HepG2 (cell line): Measurements from ENCODE around the gene LSMEM2. TPM values are rescaled to one million over a fixed set of nuclear protein-coding genes. Genes with fewer than 3 reads are reported as not detected.

Source experiments
- CHD2 ChIP-seq: IDR thresholded peaks from 2 replicates; pipeline ENCODE4 v1.6.1; 2011; ENCODE audit warnings: low read depth, low read length, improper control_type of control experiment
- DMTF1 ChIP-seq: sonication (generic); formaldehyde crosslinking; IDR thresholded peaks from 2 replicates; pipeline ENCODE4 v1.4.0; 2020; ENCODE audit warnings: mild to moderate bottlenecking, missing genetic modification reagents
- ELF3 ChIP-seq: IDR thresholded peaks from 2 replicates; pipeline ENCODE4 v1.6.1; 2016; ENCODE audit warnings: missing genetic modification reagents, missing compliant biosample characterization
- ETV6 ChIP-seq: sonication (generic); formaldehyde crosslinking; conservative IDR thresholded peaks from 2 replicates; pipeline ENCODE4 v1.4.0; 2020; ENCODE audit warnings: missing genetic modification reagents
- FOXA3 ChIP-seq: IDR thresholded peaks from 2 replicates; pipeline ENCODE4 v1.6.1; 2016; ENCODE audit warnings: missing genetic modification reagents, missing compliant biosample characterization
- FOXC1 ChIP-seq: sonication (generic); formaldehyde crosslinking; IDR thresholded peaks from 2 replicates; pipeline ENCODE4 v1.8.0; 2022; ENCODE audit warnings: mild to moderate bottlenecking, missing genetic modification reagents, borderline replicate concordance
- FOXP1 ChIP-seq, 2 experiments: fragments of 450-650 bp in 1 of 2; IDR thresholded peaks; 2 replicates each; pipeline ENCODE4 v1.6.1; 2017 to 2018; ENCODE audit warnings: antibody characterized with exemption in 1 of 2
- MAFF ChIP-seq: IDR thresholded peaks from 2 replicates; pipeline ENCODE4 v1.6.1; 2011; ENCODE audit warnings: low read depth, low read length, improper control_type of control experiment
- MED13 ChIP-seq: sonication (generic); formaldehyde crosslinking; IDR thresholded peaks from 2 replicates; pipeline ENCODE4 v1.5.0; 2020; ENCODE audit warnings: missing genetic modification reagents
- MTA1 ChIP-seq: sonication (generic); formaldehyde crosslinking; IDR thresholded peaks from 2 replicates; pipeline ENCODE4 v1.4.0; 2020; ENCODE audit warnings: missing genetic modification reagents, mild to moderate bottlenecking, borderline replicate concordance
- NFE2L2 ChIP-seq: fragments of 150-350 bp; IDR thresholded peaks from 2 replicates; pipeline ENCODE4 v1.6.1; 2014; ENCODE audit warnings: low read length
- PBX3 ChIP-seq: sonication (generic); formaldehyde crosslinking; IDR thresholded peaks from 2 replicates; pipeline ENCODE4 v1.8.1; 2023; ENCODE audit warnings: missing genetic modification reagents, inconsistent platforms, borderline replicate concordance
- PHF5A ChIP-seq: IDR thresholded peaks from one replicate; pipeline ENCODE4 v1.6.1; 2018; ENCODE audit warnings: low read depth, missing genetic modification reagents; ENCODE audit not compliant: unreplicated experiment
- RBM39 ChIP-seq: fragments of 200-400 bp; formaldehyde crosslinking; IDR thresholded peaks from one replicate; pipeline ENCODE4 v1.6.1; 2018; ENCODE audit warnings: antibody characterized with exemption, mild to moderate bottlenecking, low read depth, low read length; ENCODE audit not compliant: poor library complexity, severe bottlenecking
- ZBTB14 ChIP-seq: sonication (generic); formaldehyde crosslinking; IDR thresholded peaks from 2 replicates; pipeline ENCODE4 v1.4.0; 2020; ENCODE audit warnings: missing genetic modification reagents
- ZBTB3 ChIP-seq: sonication (generic); formaldehyde crosslinking; IDR thresholded peaks from 2 replicates; pipeline ENCODE4 v1.4.0; 2020; ENCODE audit warnings: low read depth, mild to moderate bottlenecking, moderate library complexity, missing genetic modification reagents, borderline replicate concordance
- ZFAT ChIP-seq: sonication (generic); formaldehyde crosslinking; conservative IDR thresholded peaks from 2 replicates; pipeline ENCODE4 v1.8.1; 2023; ENCODE audit warnings: missing genetic modification reagents, inconsistent platforms
- ZFP91 ChIP-seq: sonication (generic); formaldehyde crosslinking; IDR thresholded peaks from 2 replicates; pipeline ENCODE4 v1.9.0; 2022; ENCODE audit warnings: missing genetic modification reagents, mild to moderate bottlenecking, borderline replicate concordance
- ZNF362 ChIP-seq: sonication (generic); formaldehyde crosslinking; IDR thresholded peaks from 2 replicates; pipeline ENCODE4 v1.4.0; 2020; ENCODE audit warnings: missing genetic modification reagents, mild to moderate bottlenecking, borderline replicate concordance
- ZNF546 ChIP-seq: sonication (generic); formaldehyde crosslinking; conservative IDR thresholded peaks from 2 replicates; pipeline ENCODE4 v1.8.1; 2023; ENCODE audit warnings: mild to moderate bottlenecking, missing genetic modification reagents
- ZNF569 ChIP-seq: sonication (generic); formaldehyde crosslinking; IDR thresholded peaks from 2 replicates; pipeline ENCODE4 v1.5.0; 2020; ENCODE audit warnings: mild to moderate bottlenecking, missing genetic modification reagents, moderate library complexity, borderline replicate concordance
- ZNF850 ChIP-seq: sonication (generic); formaldehyde crosslinking; conservative IDR thresholded peaks from 2 replicates; pipeline ENCODE4 v1.9.0; 2021; ENCODE audit warnings: mild to moderate bottlenecking, missing genetic modification reagents
- polyA plus RNA-seq, 8 experiments: library from polyadenylated mRNA; depleted of rRNA in 3 of 8; stranded (reverse) in 7 of 8; unstranded in 1 of 8; fragments of >200 nt; fragmentation: Illumina TruSeq in 4 of 8; extraction: Trizol in 4 of 8; gene quantifications; 2 replicates each; pipeline versions ENCODE4 v1.2.1 to v1.2.3, GENCODE V29; 2011 to 2016; ENCODE audit warnings: low read depth in 4 of 8, missing spikeins in 1 of 8, mixed read lengths in 1 of 8; ENCODE audit not compliant: insufficient read depth in 1 of 8
- total RNA-seq, 5 experiments: library from RNA; depleted of rRNA; stranded (reverse); fragments of >200 nt; fragmentation: Illumina TruSeq; extraction: Trizol; gene quantifications; 2 replicates each; pipeline ENCODE4 v1.2.3, GENCODE V29; 2016; ENCODE audit warnings: low read depth in 1 of 5

Gene LSMEM2
- total and polyA plus RNA-seq, 2 of the 13 experiments (the other 11 are each of a cell fraction or from before 2014, with no cell fraction given), result 0.07 to 0.41 TPM

GRCh38 chr3:50324351-50325112 is 45.6 kb downstream of the LSMEM2 start (continued):
- TF ChIP-seq ETV6 (CRISPR knock-in tag) (no peak), ELF3 (CRISPR knock-in tag) (peak; percentile 13; the same call in 1 of the 2 replicates), ZNF569 (CRISPR knock-in tag) (no peak), ZFAT (CRISPR knock-in tag) (no peak), ZNF850 (CRISPR knock-in tag) (no peak), PHF5A (peak; percentile 57), MED13 (CRISPR knock-in tag) (no peak), ZBTB14 (peak; percentile 39; the same call in 1 of the 2 replicates), ZBTB3 (no peak), DMTF1 (CRISPR knock-in tag) (no peak), MAFF (no peak), ZNF362 (CRISPR knock-in tag) (peak; percentile 47; the same call in 1 of the 2 replicates), RBM39 (no peak), NFE2L2 (no peak), CHD2 (no peak), ZNF546 (CRISPR knock-in tag) (no peak), FOXC1 (CRISPR knock-in tag) (0 out of 2 replicates have a peak, but pooled peaks have one; percentile 50), FOXP1 (IDR thresholded peaks at IDR 0.05) (no peak), FOXP1 (CRISPR knock-in tag; IDR thresholded peaks at IDR 0.05) (no peak), MTA1 (0 out of 2 replicates have a peak, but pooled peaks have one; percentile 62), FOXA3 (CRISPR knock-in tag) (peak; percentile 45; the same call in 1 of the 2 replicates), ZFP91 (peak; percentile 76), PBX3 (CRISPR knock-in tag) (no peak)
